ENCODE data around the gene AMBP.
"Not testable (repeated sequence)": the region's sequence is repeated elsewhere in the genome, so short reads cannot be mapped to it uniquely, and the experiment has no call there.

- not testable (repeated sequence) for TF ChIP-seq CTCF, POLR2A (IDR thresholded peaks at IDR 0.05)
These were observed 4.8 kb upstream of the AMBP start for GRCh38 chr9:114082763-114083412.

Measured in right lobe of liver (tissue), 4 donors.